ENCODE data around the gene TRIM27.
A peak's percentile ranks its signal among the peaks of the same experiment; 100 is the strongest.
"Not testable (repeated sequence)": the region's sequence is repeated elsewhere in the genome, so short reads cannot be mapped to it uniquely, and the experiment has no call there.

Gene TRIM27

DNA sequence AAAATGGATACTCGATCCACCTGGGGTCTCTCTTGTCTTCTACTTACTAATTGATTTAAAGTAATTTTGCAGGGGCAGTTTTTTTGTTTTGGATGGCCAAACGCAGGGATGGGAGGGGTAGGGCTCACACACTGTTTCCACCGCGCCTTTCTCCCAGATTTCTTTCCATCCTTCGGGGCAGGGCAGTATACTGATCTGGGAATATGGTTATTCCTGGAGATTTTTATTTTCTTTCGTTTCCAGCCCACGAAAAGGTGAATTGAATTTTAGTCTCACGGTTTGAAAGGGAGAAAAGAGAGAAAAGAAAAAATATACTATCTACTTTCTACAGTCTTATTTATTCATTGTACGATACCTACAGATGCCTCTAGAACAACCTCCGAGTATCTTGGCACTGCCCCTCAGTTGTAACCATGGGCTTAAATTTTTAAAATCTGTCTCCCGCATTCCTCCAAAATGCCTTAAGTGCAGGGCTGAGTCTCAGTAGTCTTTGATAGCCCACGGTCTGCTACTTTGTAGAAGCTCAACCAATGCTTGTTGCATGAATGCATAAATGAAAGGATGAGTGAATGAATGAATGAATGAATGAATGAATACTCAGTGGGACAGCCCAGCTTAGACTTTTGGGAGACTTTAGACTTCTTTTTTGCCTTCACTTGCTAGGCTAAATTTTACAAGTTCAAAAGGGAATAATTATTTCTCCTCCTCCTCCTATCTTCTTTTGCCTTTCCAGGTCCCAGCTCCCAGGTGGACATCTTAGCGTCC lies 18.1 kb upstream of the TRIM27 start:
- DNase-seq = no peak

DNA sequence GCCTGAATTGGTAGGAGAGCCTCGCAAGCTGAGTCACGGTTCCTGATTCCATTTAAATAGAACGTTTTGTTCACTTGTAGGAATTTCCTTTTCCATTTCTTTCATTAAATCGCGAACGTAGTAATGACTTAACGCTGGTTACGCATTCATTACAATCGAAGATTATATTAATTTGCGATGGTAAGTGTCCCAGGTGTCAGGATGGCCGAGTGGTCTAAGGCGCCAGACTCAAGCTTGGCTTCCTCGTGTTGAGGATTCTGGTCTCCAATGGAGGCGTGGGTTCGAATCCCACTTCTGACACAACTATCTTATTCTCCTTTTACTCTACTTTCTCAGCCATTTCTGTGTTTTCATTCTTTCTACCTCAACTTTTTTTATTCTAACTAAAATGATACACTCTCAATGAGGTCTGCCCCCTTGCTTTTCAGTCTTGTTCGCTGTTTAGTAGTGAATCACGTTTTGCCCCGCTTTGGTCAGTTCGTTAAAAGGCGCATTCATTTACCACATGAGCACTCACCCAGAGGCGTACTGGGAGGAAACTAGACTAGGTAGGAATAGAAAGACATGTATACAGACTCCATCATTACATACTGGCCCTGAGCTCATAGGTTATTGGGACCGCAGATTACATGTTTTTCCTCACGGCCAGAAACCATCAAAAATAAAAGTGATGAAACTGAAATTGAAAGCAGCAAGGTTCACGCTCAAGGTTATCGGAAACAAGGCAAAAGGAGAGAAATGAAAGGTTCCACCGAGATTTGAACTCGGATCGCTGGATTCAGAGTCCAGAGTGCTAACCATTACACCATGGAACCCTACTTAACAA lies 17.3 kb upstream of the TRIM27 start:
- DNase-seq = peak; percentile 75

GRCh38 chr6:28940294-28940857 lies 16.6 kb upstream of the TRIM27 start:
- peak; percentile 32 for DNase-seq

DNA sequence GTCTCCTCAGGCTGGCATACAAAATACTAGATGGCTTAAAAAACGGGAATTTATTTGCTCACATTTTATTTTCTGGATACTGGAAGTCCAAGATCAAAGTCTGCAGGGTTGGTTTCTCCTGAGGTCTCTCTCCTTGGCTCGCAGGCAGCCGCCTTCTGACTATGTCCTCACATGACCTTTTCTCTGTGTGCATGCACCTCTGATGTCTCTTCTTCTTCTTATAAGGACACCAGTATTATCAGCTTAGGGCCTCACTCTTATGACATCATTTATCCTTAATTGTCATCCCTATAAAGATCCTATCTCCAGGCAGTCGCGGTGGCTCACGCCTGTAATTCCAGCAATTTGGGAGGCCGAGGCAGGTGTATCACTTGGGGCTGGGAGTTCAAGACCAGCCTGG lies 9.3 kb upstream of the TRIM27 start:
- DNase-seq = no peak

- DNase-seq = no peak
These were observed 6.3 kb upstream of the TRIM27 start for GRCh38 chr6:28929887-28930620.

- not testable (repeated sequence) for DNase-seq
These were observed 5.6 kb upstream of the TRIM27 start for GRCh38 chr6:28929339-28929738.

DNA sequence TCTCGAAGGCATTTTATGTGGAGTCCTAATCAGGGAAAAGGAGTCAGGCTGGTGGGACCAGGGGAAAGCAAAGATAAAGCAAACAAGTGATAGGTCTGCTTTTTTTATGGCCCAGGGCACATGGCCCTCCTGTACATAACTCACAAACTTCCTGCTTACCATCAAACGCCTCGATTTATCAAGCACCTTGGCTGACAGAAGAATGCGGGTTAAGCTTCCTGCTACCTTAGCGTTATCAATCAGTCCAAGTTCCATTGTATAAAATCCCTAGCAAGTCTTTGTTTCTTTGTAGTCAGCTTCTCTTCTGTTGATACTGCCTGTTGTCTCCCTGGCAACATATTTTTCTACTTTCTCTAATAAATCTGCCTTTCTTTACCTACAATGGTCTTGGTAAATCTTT lies 4.1 kb upstream of the TRIM27 start:
- no peak for DNase-seq

DNA sequence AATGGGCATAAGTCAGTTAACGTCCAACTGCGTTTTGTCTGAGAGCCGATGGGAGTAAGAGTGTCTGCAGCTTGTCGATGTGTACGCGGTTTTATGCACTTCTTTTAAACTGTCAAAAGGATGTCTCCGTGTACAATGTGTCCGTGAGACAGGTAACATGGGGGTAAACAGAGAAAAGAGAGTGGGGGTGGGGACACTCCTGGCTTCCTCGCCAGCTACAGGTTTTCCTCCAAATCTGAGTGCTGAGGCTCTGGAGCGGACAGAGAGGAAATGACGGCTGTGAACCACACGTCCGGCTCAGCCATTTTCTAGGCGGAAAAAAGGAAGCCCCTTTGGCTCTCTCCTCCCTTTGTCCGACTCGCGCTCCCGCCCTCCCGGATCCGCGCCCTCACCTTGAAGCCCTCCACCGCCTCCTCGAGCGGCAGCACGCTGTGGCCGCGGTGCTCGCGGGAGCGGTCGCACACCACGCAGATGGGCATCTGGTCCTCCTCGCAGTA lies 916 bp downstream of the TRIM27 start:
- peak; percentile 47 for DNase-seq

DNA sequence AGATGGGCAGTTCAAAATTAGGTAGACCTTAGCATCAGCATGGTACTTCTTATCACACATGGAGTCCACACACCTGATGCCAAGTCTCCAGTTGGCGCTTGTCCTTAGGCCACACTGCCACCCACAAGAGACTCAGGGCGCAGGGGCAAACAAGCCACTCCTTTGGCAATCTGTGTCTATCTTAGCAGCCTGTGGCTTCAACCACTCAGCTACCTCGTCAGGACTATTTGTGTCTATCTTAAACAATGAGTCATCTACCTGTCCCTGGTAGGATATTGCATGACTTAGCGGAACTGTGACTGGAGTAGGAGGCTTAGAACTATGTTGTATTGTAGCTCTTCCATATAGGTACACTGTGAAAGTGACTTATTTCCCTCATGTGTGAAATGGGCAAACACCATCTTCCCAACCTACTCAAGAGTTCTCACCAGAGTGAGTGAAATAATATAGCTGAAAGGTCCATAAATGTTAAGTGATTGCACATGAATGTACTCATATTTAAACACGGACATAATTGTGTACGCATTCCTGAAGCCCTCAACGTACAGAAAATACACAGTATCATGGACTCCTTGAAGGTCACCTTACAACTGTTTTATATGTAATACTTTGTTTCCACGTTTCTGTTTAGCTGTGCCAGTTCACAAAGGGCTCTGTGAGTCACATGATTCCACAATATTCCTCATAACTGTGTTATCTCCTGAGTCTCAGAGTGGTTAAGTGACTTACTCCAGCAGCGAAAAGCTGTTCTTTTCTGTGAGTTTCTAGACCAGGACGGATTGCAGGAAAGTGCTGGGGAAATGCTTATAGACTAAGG lies 1.6 kb downstream of the TRIM27 start:
- no peak for DNase-seq

- no peak for DNase-seq
These were observed 3.5 kb downstream of the TRIM27 start for GRCh38 chr6:28920281-28920680.

DNA sequence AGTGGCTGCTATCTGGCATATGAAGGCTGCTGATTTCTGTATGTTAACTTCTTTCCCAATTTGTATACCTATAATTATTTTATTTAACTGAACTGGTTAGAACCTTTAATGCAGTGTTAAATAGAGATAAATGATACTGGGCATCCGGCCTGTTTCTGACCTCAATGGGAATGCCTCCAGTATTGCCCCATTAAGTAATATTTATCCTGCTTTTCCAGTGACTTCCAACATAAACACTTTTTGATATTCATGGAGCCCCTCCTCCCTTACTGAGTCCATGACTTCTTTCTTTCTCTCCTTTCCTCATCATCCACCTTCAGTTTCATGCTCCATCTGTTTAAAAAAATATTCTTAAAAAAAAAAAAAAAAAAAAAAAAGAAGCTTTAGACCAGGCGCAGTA lies 8.8 kb downstream of the TRIM27 start:
- DNase-seq = no peak

GRCh38 chr6:28910901-28911690 lies 12.7 kb downstream of the TRIM27 start:
- DNase-seq = peak; percentile 41

DNA sequence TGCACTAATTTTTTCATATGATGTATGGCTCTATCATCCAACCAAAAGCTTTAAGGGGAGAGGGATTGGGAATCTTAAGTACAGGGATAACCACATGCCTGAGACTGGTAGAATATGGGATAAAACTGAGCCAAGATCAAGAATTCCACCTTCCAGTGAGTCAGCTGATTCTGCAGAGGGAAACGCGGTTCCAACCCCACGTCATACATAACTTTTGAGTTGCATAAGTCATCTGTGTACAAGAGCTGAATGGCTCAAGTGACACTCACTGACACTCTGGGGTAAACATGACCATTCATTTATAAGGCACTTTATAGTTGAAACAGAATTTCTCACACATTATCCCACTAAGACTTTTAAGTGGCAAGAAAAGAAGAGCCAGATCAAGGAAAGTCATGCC lies 16.4 kb downstream of the TRIM27 start:
- no peak for DNase-seq

- no peak for DNase-seq
These were observed 17.1 kb downstream of the TRIM27 start for GRCh38 chr6:28906669-28907068.

DNA sequence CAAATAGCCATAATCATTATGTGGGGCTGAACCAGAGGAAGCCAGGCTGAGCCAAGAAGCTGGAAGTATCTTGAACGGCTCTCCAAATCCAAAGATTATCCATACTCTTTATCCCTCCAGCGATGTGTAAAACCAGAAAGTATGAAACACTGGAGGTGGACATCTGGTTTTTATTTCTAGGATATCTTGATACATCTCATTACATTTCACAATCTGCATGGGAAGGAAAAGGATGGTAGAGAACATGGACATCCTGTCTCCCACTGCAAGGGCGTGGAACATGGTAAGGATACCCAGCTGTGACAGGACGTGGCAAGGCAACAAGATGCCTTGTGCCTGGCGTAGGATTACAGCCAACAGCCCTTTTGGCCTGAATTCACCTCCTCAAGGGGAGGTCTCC lies 20.1 kb downstream of the TRIM27 start:
- DNase-seq = no peak

GRCh38 chr6:28901831-28902230 lies 22.0 kb downstream of the TRIM27 start:
- no peak for DNase-seq

- no peak for DNase-seq
These were observed 23.1 kb downstream of the TRIM27 start for GRCh38 chr6:28900577-28901256.

GRCh38 chr6:28898710-28898965 lies 25.1 kb downstream of the TRIM27 start:
- no peak for DNase-seq

DNA sequence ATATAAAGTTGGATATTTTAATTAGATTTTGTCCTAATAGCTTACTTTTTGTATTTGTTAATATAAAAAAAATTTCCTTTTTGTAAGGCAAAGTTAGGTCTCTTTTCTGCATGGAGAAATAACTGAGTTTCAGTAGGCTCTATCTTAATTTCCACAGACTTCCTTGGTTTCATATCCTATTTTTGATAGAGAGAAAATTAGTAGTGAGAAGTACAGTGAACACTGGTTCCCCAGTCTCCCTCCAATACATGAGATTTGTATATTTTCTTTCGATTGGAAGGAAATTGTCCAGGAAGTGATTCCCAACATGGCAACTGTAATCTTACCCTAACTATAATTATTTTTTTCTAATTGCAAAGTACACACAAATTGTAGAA lies 26.4 kb downstream of the TRIM27 start:
- no peak for DNase-seq

DNA sequence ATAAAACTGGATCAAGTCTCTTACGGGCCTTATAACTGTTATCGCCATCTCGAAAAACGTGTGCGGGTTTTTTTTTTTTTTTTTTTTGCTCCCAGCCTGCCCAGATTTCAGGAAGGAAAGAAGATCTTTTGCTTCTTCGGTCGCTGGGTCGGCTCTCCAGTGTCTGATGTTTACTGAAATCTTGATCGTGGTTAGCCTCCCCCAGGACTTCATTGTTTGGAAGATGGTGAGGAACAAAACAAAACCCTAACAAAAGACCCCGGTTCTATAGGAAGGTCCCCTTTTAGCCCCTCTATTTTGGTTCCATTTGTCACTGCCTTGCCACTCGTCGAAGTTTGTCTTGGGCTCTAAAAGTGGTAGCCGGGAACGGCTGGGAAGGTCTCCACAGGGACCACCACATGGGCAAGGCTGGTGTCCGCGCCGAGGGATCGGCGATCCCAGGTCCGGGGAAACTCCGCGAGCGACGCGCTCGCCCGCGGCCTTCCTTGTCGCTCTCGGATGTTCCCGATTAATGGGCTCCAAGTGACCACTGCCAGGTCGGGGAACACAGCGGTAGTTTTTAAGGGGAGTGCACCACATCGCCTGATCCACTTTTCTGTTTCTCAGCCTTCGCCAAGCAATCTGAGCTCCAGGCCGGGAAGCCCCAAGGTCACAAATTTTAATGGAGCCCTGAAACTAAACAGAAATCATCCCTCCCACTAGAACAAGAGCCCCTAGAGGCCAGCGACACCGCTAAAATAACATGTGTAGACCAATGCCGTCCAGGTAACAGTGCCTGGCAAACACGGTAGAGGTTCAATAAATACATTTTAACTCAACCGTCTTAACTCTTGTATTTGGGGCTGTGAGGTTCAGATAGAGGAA lies 27.0 kb downstream of the TRIM27 start:
- peak; percentile 20 for DNase-seq

All from GF-D8 (cell line).